Subcutaneous adipose tissue (tissue), 4 donors: ENCODE data around the gene ERP27. TPM values are rescaled to one million over a fixed set of nuclear protein-coding genes. Genes with fewer than 3 reads are reported as not detected.

Experiments
- total RNA-seq, 4 donors: library from RNA; depleted of rRNA; stranded (reverse); fragments of >200 nt; gene quantifications; one replicate each; pipeline ENCODE4 v1.1.0, GENCODE V29; 2016
- TF ChIP-seq, protein P1 (sequence below): fragments of 450-650 bp; IDR thresholded peaks from one replicate; pipeline ENCODE4 v1.5.1; 2016; ENCODE audit warnings: low read depth, mild to moderate bottlenecking, control low read depth, antibody characterized with exemption, moderate library complexity

Gene ERP27
- under 1 TPM in 2 of 4 donors, not detected in 2; 0.85 to 0.94 TPM for total RNA-seq

DNA sequence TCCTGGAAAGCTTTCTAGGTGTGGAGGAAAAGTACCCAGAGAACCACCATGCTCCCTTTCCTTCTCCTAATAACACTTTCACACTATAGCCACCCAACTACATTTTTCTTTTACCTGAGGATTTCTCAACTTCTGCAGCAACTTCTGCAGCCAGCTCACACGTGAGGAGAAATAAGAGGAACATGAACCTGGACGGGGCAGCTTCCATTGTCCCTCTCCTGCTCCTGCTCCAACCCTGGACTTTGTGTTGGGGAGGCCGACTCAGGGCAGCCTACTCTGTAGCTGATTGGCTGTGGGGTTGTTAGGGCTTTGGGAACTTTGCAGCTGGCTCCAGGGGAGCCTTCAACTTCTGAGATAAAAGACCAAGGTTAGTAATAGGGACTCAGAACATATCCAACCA, at the start of gene ERP27:
TSS of gene ERP27 (minus strand) at position 237 of the 400 bp plus-strand sequence. CDS start at position 208, 29 bp downstream.
- TF ChIP-seq, protein P1, sequence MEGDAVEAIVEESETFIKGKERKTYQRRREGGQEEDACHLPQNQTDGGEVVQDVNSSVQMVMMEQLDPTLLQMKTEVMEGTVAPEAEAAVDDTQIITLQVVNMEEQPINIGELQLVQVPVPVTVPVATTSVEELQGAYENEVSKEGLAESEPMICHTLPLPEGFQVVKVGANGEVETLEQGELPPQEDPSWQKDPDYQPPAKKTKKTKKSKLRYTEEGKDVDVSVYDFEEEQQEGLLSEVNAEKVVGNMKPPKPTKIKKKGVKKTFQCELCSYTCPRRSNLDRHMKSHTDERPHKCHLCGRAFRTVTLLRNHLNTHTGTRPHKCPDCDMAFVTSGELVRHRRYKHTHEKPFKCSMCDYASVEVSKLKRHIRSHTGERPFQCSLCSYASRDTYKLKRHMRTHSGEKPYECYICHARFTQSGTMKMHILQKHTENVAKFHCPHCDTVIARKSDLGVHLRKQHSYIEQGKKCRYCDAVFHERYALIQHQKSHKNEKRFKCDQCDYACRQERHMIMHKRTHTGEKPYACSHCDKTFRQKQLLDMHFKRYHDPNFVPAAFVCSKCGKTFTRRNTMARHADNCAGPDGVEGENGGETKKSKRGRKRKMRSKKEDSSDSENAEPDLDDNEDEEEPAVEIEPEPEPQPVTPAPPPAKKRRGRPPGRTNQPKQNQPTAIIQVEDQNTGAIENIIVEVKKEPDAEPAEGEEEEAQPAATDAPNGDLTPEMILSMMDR = no peak

DNA sequence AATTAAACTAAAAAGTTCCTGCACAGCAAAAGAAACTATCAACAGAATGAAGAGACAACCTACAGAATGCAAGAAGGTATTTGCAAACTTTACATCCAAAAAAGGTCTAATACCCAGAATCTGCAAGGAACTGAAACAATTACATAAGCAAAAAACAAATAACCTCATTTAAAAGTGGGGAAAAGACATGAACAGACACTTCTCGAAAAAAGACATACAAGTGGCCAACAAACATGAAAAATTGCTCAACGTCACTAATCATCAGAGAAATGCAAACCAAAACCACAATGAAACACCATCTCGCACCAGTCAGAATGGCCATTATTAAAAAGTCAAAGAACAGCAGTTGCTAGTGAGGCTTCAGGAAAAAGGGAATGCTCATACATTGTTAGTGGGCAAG, 49.7 kb upstream of the ERP27 start:
- TF ChIP-seq, protein P1 = no peak

DNA sequence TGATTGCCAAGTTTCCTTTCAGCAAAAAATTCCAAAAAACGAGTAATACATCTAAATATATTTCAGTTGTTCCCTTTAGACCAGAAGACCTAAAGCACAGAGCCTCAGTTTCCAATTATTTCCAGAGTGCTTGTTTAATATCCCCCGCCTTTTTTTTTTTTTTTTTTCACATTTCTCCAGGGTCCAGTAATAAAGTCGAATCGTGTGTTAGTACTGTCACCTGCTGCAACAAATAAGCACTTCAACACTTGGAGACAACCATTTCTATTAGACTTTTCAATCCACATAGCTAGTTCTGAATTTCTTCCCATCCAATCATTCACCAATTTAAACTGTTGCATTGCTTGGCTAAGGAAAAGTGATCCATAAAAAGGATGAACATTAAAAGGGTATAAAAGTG, 48.1 kb upstream of the ERP27 start:
- TF ChIP-seq, protein P1 = no peak

DNA sequence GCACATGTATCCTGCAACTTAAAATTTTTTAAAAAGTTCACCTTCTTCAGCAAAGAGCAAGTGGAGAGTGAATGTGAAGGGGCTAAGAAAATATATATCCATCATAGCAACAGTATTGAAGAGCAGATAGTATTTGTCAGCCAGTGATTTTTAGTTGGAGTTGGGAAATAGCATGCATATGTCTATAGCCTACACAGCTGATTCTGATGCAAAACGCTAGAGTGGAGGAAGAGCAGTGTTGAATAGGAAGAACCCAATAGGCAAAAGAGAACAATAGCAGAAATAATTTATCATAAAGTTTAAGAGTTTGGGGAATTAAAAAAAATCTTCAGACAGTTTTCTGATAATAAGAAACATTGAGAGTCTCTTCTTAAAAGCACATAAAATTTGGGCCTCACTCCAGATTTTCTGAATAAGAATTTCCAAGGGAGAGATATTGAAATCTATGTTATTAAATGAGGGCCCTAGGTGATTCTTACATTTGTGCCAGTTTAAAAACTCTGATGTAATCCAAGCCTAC, 46.5 kb upstream of the ERP27 start:
- TF ChIP-seq, protein P1 = no peak

DNA sequence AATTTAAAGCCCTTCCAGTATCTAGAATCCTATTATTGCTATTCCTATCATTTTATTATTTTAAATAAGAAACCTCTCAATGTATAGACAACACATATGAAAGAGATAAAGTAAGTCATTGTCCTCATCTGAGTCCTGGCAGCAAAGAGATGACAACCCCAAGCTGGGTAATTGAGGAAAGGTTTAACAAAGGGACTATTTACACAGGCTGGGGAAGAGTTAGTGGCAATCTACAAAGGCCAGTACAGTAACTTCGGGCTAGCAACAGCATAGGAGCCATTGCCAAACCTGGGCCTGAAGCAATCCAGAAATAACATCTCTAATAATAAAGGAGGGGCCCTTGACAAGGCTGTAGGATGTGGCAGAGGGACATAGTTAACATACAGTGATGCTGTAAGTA, 45.7 kb upstream of the ERP27 start:
- TF ChIP-seq, protein P1 = no peak

DNA sequence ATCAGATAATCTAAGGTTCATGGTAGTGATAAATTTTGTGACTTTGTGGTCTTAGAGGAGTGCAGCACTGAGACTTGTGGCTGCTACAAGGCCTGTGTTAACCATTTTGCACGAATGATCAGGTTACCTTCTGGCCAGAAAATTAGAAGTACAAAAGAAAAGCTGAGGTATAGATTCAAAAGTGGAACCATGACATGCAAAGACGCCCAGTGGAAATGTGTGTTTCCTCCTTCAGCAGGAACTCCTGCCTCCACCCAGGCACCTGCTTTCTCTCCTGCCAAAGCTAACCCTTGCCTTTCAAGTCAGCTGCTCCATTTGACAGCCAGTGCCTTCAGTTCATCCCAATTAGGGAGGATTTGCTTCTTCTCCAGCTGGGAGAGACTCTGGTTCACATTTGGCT, 44.7 kb upstream of the ERP27 start:
- TF ChIP-seq, protein P1 = no peak

DNA sequence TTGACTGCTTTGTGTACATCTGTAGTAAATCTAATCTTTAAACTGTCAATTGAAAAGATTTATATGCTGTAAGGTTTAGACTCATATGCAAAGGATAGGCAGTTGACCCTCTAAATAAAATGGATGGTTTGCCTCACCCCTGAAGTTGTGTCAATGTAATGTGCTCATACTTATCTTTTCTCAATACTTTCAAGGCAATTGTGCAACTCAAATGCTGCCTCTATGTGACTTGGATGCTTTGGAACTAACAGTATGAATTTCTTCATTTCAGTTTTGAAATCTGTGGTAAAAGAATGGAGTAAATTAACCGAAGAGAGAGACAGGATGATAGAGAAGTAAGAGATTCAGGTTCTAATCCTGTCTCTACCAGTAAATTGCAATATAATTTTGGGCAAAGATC, 44.2 kb upstream of the ERP27 start:
- TF ChIP-seq, protein P1 = no peak

DNA sequence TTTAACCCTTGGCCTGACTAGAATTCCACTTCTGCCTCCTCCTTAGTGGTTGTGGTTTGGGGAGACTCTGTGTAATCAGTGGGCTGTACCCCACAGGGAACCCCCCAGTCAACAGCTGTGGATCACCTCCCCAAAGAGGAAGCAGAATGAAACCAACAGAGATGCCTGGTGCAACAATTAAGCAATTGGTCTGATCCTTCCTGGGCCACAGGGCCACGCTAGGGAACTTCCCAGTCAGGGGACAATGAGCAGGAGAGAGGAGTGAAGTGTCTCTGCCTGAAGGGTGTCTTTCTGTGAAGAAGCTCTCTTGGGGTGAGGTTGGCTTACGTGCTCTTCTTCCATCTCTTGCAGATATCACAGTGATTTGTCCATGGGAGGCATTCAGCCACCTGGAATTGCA, 42.7 kb upstream of the ERP27 start:
- TF ChIP-seq, protein P1 = no peak
